HepG2 (cell line): ENCODE data around the gene CD3G. TPM values are rescaled to one million over a fixed set of nuclear protein-coding genes. Genes with fewer than 3 reads are reported as not detected.

Source experiments
- ARID4A ChIP-seq: sonication (generic); formaldehyde crosslinking; IDR thresholded peaks from 2 replicates; pipeline ENCODE4 v1.5.0; 2020; ENCODE audit warnings: mild to moderate bottlenecking, missing genetic modification reagents, borderline replicate concordance
- CTCF ChIP-seq: sonication (generic); formaldehyde crosslinking; IDR thresholded peaks from 2 replicates; pipeline ENCODE4 v1.5.0; 2020; ENCODE audit warnings: mild to moderate bottlenecking, missing genetic modification reagents, moderate library complexity
- ELF4 ChIP-seq: sonication (generic); formaldehyde crosslinking; IDR thresholded peaks from 2 replicates; pipeline ENCODE4 v1.5.0; 2020; ENCODE audit warnings: missing genetic modification reagents, mild to moderate bottlenecking, moderate library complexity, borderline replicate concordance
- GABPA ChIP-seq, 2 experiments: IDR thresholded peaks; 2 replicates each; pipeline ENCODE4 v1.6.1; 2011 to 2016; ENCODE audit warnings: low read depth in 2 of 2, low read length in 1 of 2, missing biosample characterization in 1 of 2, missing genetic modification characterization in 1 of 2
- HDAC1 ChIP-seq: sonication (generic); formaldehyde crosslinking; IDR thresholded peaks from 2 replicates; pipeline ENCODE4 v1.5.1; 2020; ENCODE audit warnings: mild to moderate bottlenecking, missing genetic modification reagents
- KDM6A ChIP-seq: IDR thresholded peaks from 2 replicates; pipeline ENCODE4 v1.6.1; 2016; ENCODE audit warnings: low read depth
- MED13 ChIP-seq: sonication (generic); formaldehyde crosslinking; IDR thresholded peaks from 2 replicates; pipeline ENCODE4 v1.5.0; 2020; ENCODE audit warnings: missing genetic modification reagents
- MXD4 ChIP-seq: IDR thresholded peaks from 2 replicates; pipeline ENCODE4 v1.6.1; 2016; ENCODE audit warnings: mild to moderate bottlenecking, missing biosample characterization, missing genetic modification reagents
- POLR2A ChIP-seq, 2 experiments: IDR thresholded peaks; 2 replicates each; pipeline ENCODE4 v1.6.1; 2011; ENCODE audit warnings: low read depth in 2 of 2, low read length in 2 of 2, mild to moderate bottlenecking in 1 of 2, moderate library complexity in 1 of 2; ENCODE audit not compliant: insufficient read depth in 1 of 2
- POLR2G ChIP-seq: fragments of 200-400 bp; formaldehyde crosslinking; IDR thresholded peaks from 2 replicates; pipeline ENCODE4 v1.6.1; 2018; ENCODE audit warnings: mild to moderate bottlenecking, low read depth, low read length, moderate library complexity
- RBFOX2 ChIP-seq: fragments of 200-400 bp; formaldehyde crosslinking; IDR thresholded peaks from 2 replicates; pipeline ENCODE4 v1.6.1; 2017; ENCODE audit warnings: low read depth, mild to moderate bottlenecking, low read length
- REPIN1 ChIP-seq: sonication (generic); formaldehyde crosslinking; IDR thresholded peaks from 2 replicates; pipeline ENCODE4 v1.8.0; 2022; ENCODE audit warnings: missing genetic modification reagents, low read depth, mild to moderate bottlenecking, borderline replicate concordance
- RFXAP ChIP-seq: sonication (generic); formaldehyde crosslinking; IDR thresholded peaks from 2 replicates; pipeline ENCODE4 v1.4.0; 2020; ENCODE audit warnings: missing genetic modification reagents, borderline replicate concordance
- RXRB ChIP-seq: IDR thresholded peaks from 2 replicates; pipeline ENCODE4 v1.6.1; 2016; ENCODE audit warnings: borderline replicate concordance, missing genetic modification reagents, missing compliant biosample characterization
- SAP130 ChIP-seq: IDR thresholded peaks from 2 replicates; pipeline ENCODE4 v1.6.1; 2016; ENCODE audit warnings: low read depth
- SKI ChIP-seq: fragments of 450-650 bp; IDR thresholded peaks from one replicate; pipeline ENCODE4 v1.6.1; 2018; ENCODE audit warnings: mild to moderate bottlenecking; ENCODE audit not compliant: partially characterized antibody
- SOX6 ChIP-seq, 2 experiments: fragments of 450-650 bp in 1 of 2; sonication (generic) in 1 of 2; formaldehyde crosslinking in 1 of 2; IDR thresholded peaks; 2 replicates each; pipeline versions ENCODE4 v1.4.0 to v1.6.1; 2017 to 2020; ENCODE audit warnings: antibody characterized with exemption in 1 of 2, mild to moderate bottlenecking in 1 of 2, missing genetic modification reagents in 1 of 2
- SPEN ChIP-seq: sonication (generic); formaldehyde crosslinking; IDR thresholded peaks from 2 replicates; pipeline ENCODE4 v1.5.1; 2020; ENCODE audit warnings: low read depth, mild to moderate bottlenecking, missing genetic modification reagents
- TAF1 ChIP-seq: sonication (generic); formaldehyde crosslinking; IDR thresholded peaks from 2 replicates; pipeline ENCODE4 v1.4.0; 2020; ENCODE audit warnings: missing genetic modification reagents
- TBL1XR1 ChIP-seq: fragments of 150-350 bp; IDR thresholded peaks from 2 replicates; pipeline ENCODE4 v1.6.1; 2014; ENCODE audit warnings: borderline replicate concordance, low read length; ENCODE audit not compliant: partially characterized antibody
- XRCC5 ChIP-seq: fragments of 200-400 bp; formaldehyde crosslinking; optimal IDR thresholded peaks from 2 replicates; pipeline ENCODE3; 2017; ENCODE audit warnings: mild to moderate bottlenecking, low read length
- ZNF230 ChIP-seq: sonication (generic); formaldehyde crosslinking; IDR thresholded peaks from 2 replicates; pipeline ENCODE4 v1.4.0; 2020; ENCODE audit warnings: mild to moderate bottlenecking, missing genetic modification reagents
- ZNF274 ChIP-seq: sonication (generic); formaldehyde crosslinking; IDR thresholded peaks from 2 replicates; pipeline ENCODE4 v1.5.1; 2020; ENCODE audit warnings: mild to moderate bottlenecking, missing genetic modification reagents
- ZNF44 ChIP-seq: sonication (generic); formaldehyde crosslinking; IDR thresholded peaks from 2 replicates; pipeline ENCODE4 v1.5.1; 2020; ENCODE audit warnings: mild to moderate bottlenecking, missing genetic modification reagents
- ZNF768 ChIP-seq: sonication (generic); formaldehyde crosslinking; IDR thresholded peaks from 2 replicates; pipeline ENCODE4 v1.4.0; 2020; ENCODE audit warnings: missing genetic modification reagents
- polyA plus RNA-seq, 8 experiments: library from polyadenylated mRNA; depleted of rRNA in 3 of 8; stranded (reverse) in 7 of 8; unstranded in 1 of 8; fragments of >200 nt; fragmentation: Illumina TruSeq in 4 of 8; extraction: Trizol in 4 of 8; gene quantifications; 2 replicates each; pipeline versions ENCODE4 v1.2.1 to v1.2.3, GENCODE V29; 2011 to 2016; ENCODE audit warnings: low read depth in 4 of 8, missing spikeins in 1 of 8, mixed read lengths in 1 of 8; ENCODE audit not compliant: insufficient read depth in 1 of 8
- total RNA-seq, 5 experiments: library from RNA; depleted of rRNA; stranded (reverse); fragments of >200 nt; fragmentation: Illumina TruSeq; extraction: Trizol; gene quantifications; 2 replicates each; pipeline ENCODE4 v1.2.3, GENCODE V29; 2016; ENCODE audit warnings: low read depth in 1 of 5

The CD3G gene
- total and polyA plus RNA-seq, 2 of the 13 experiments (the other 11 are each of a cell fraction or from before 2014, with no cell fraction given) = not detected

- TF ChIP-seq ELF4 (peak; percentile 77; the same call in 1 of the 2 replicates), MED13 (CRISPR knock-in tag) (peak; percentile 48; the same call in 1 of the 2 replicates), RXRB (peak; percentile 36), ZNF230 (CRISPR knock-in tag) (peak; percentile 56; the same call in 1 of the 2 replicates), ZNF274 (peak; percentile 83), SPEN (CRISPR knock-in tag) (peak; percentile 83), ARID4A (CRISPR knock-in tag) (peak; percentile 90), SKI (peak; percentile 15), POLR2A (IDR thresholded peaks at IDR 0.05; ENCODE audit: insufficient read depth in 1 of 2, low read depth in 2 of 2, low read length in 2 of 2) (peak; percentile 75 to 76), HDAC1 (CRISPR knock-in tag) (peak; percentile 88), KDM6A (no peak), CTCF (CRISPR knock-in tag) (peak; percentile 16; the same call in 1 of the 2 replicates), SOX6 (IDR thresholded peaks at IDR 0.05) (no peak), SOX6 (CRISPR knock-in tag; IDR thresholded peaks at IDR 0.05) (peak; percentile 14; the same call in 1 of the 2 replicates), REPIN1 (CRISPR knock-in tag) (no peak), ZNF44 (CRISPR knock-in tag) (peak; percentile 40), ZNF768 (CRISPR knock-in tag) (peak; percentile 48; the same call in 1 of the 2 replicates), SAP130 (peak; percentile 88), TAF1 (CRISPR knock-in tag) (peak; percentile 33; the same call in 1 of the 2 replicates), TBL1XR1 (no peak), MXD4 (CRISPR knock-in tag) (peak; percentile 63; the same call in 1 of the 2 replicates), POLR2G (peak; percentile 91), XRCC5 (peak; percentile 34), RBFOX2 (peak; percentile 83), GABPA (IDR thresholded peaks at IDR 0.05; ENCODE audit: low read depth, low read length) (peak; percentile 32; the same call in 1 of the 2 replicates), GABPA (CRISPR knock-in tag; IDR thresholded peaks at IDR 0.05; ENCODE audit: low read depth) (peak; percentile 83), RFXAP (peak; percentile 11; the same call in 1 of the 2 replicates)
Measured at GRCh38 chr11:118401151-118401879, 57.2 kb downstream of the CD3G start, which contains the start of gene ATP5MG (continued).
